Hepatocyte (in vitro differentiated cells): ENCODE measurements around the gene MRC1. TPM values are rescaled to one million over a fixed set of nuclear protein-coding genes. Genes with fewer than 3 reads are reported as not detected.

Experiments
- DNase-seq: peaks from one replicate; pipeline ENCODE4 v3.0.0-alpha.2; 2016; ENCODE audit warnings: low spot score
- H2AFZ ChIP-seq: fragments of 200-600 bp; sonication (generic); 2 replicates; pipeline ENCODE4 v1.6.0; 2016; ENCODE audit warnings: antibody characterized with exemption, mild to moderate bottlenecking
- H3K27ac ChIP-seq: fragments of 200-600 bp; sonication (generic); 2 replicates; pipeline ENCODE4 v1.5.1; 2016; ENCODE audit warnings: mild to moderate bottlenecking
- H3K27me3 ChIP-seq: fragments of 200-600 bp; sonication (generic); 2 replicates; pipeline ENCODE4 v1.6.1; 2016
- H3K36me3 ChIP-seq: fragments of 200-600 bp; sonication (generic); replicated peaks from 2 replicates; pipeline ENCODE4 v1.5.1; 2016; ENCODE audit warnings: low read depth; ENCODE audit not compliant: insufficient read depth
- H3K4me1 ChIP-seq: fragments of 200-600 bp; sonication (generic); 2 replicates; pipeline ENCODE4 v1.5.1; 2016; ENCODE audit warnings: mild to moderate bottlenecking, moderate library complexity; ENCODE audit not compliant: insufficient read depth
- H3K4me2 ChIP-seq: fragments of 200-600 bp; sonication (generic); 2 replicates; pipeline ENCODE4 v1.6.0; 2016
- H3K4me3 ChIP-seq: fragments of 200-600 bp; sonication (generic); 2 replicates; pipeline ENCODE4 v1.5.1; 2016; ENCODE audit warnings: mild to moderate bottlenecking
- H3K79me2 ChIP-seq: fragments of 200-600 bp; sonication (generic); 2 replicates; pipeline ENCODE4 v1.6.0; 2017; ENCODE audit warnings: mild to moderate bottlenecking
- H3K9me2 ChIP-seq: fragments of 200-600 bp; sonication (generic); replicated peaks from 2 replicates; pipeline ENCODE4 v1.6.0; 2017; ENCODE audit warnings: mild to moderate bottlenecking; ENCODE audit not compliant: insufficient read depth
- H3K9me3 ChIP-seq: fragments of 200-600 bp; sonication (generic); 2 replicates; pipeline ENCODE4 v1.5.1; 2016; ENCODE audit warnings: low read depth, mild to moderate bottlenecking
- H4K20me1 ChIP-seq: fragments of 200-600 bp; sonication (generic); 2 replicates; pipeline ENCODE4 v1.6.0; 2016; ENCODE audit warnings: mild to moderate bottlenecking; ENCODE audit not compliant: insufficient read depth, poor library complexity, severe bottlenecking
- CTCF ChIP-seq: fragments of 200-600 bp; sonication (generic); IDR thresholded peaks from 2 replicates; pipeline ENCODE4 v1.5.1; 2016; ENCODE audit warnings: antibody characterized with exemption, mild to moderate bottlenecking; ENCODE audit not compliant: poor library complexity
- EZH2 ChIP-seq: fragments of 200-600 bp; sonication (generic); IDR thresholded peaks from 2 replicates; pipeline ENCODE4 v1.6.1; 2016; ENCODE audit warnings: antibody characterized with exemption, mild to moderate bottlenecking, borderline replicate concordance
- EZH2phosphoT487 ChIP-seq: fragments of 200-600 bp; sonication (generic); IDR thresholded peaks from one replicate; pipeline ENCODE4 v1.6.1; 2018; ENCODE audit warnings: antibody characterized with exemption, mild to moderate bottlenecking, low read depth, moderate library complexity; ENCODE audit not compliant: unreplicated experiment, severe bottlenecking
- WGBS: methylation state at CpG from one replicate; pipeline ENCODE4 v1.1.6; 2016; ENCODE audit warnings: low lambda C conversion rate; ENCODE audit errors: missing lambda C conversion rate; 5-methylcytosine and 5-hydroxymethylcytosine counted together
- polyA plus RNA-seq: library from polyadenylated mRNA; unstranded; fragments of >200 nt; fragmentation: Nextera tagmentation; extraction: Ambion mirVana; gene quantifications from 2 replicates; pipeline ENCODE4 v1.2.1, GENCODE V29; 2016
- total RNA-seq: library from RNA; depleted of rRNA; stranded (reverse); fragments of >200 nt; gene quantifications from 2 replicates; pipeline ENCODE4 v1.2.3, GENCODE V29; 2014

MRC1 gene
- total and polyA plus RNA-seq, 2 experiments from 2014 or later = 0.30 to 2.4 TPM

- Histone ChIP-seq H3K9me3 (no peaks in the 10 kb centered on the region), H3K79me2 (no peaks in the 10 kb centered on the region), H3K27me3 (no peaks in the 10 kb centered on the region), H3K4me3 (no peak overlapping the region), H2AFZ (no peak overlapping the region), H3K4me2 (no peak overlapping the region), H3K9me2 (no peaks in the 10 kb centered on the region), H4K20me1 (no peaks in the 10 kb centered on the region), H3K36me3 (no peaks in the 10 kb centered on the region), H3K4me1 (no peaks in the 10 kb centered on the region), H3K27ac (no peak overlapping the region)
- no peak for TF ChIP-seq CTCF
- 47% methylated on average over 1 of the region's 1 CpG for WGBS
- DNase-seq = no peak
Measured at GRCh38 chr10:17906002-17906401, 96.9 kb downstream of the MRC1 start.

- WGBS = 62% methylated on average over 4 of the region's 4 CpGs
- DNase-seq = no peak
- no peaks in the 10 kb centered on the region for H3K27me3 ChIP-seq
- H3K4me1 ChIP-seq = no peaks in the 10 kb centered on the region
- no peak overlapping the region for H2AFZ ChIP-seq
- H3K9me2 ChIP-seq = no peaks in the 10 kb centered on the region
- no peaks in the 10 kb centered on the region for H4K20me1 ChIP-seq
- no peak overlapping the region for H3K4me2 ChIP-seq
- H3K79me2 ChIP-seq = no peaks in the 10 kb centered on the region
- H3K36me3 ChIP-seq = no peaks in the 10 kb centered on the region
- no peaks in the 10 kb centered on the region for H3K9me3 ChIP-seq
- no peak overlapping the region for H3K27ac ChIP-seq
- TF ChIP-seq EZH2 (no peak), EZH2phosphoT487 (no peak), CTCF (no peak)
- H3K4me3 ChIP-seq = no peak overlapping the region
Measured at GRCh38 chr10:17907641-17908040, 98.5 kb downstream of the MRC1 start.

- Histone ChIP-seq H3K4me2 (no peak overlapping the region), H3K4me1 (no peaks in the 10 kb centered on the region), H3K27ac (no peak overlapping the region), H3K36me3 (no peaks in the 10 kb centered on the region), H3K79me2 (no peaks in the 10 kb centered on the region), H3K9me3 (no peaks in the 10 kb centered on the region), H3K9me2 (no peaks in the 10 kb centered on the region), H4K20me1 (no peaks in the 10 kb centered on the region), H2AFZ (no peak overlapping the region), H3K27me3 (no peaks in the 10 kb centered on the region), H3K4me3 (no peak overlapping the region)
- WGBS = 30% methylated on average over 12 of the region's 12 CpGs
- TF ChIP-seq CTCF (peak; percentile 66), EZH2 (no peak), EZH2phosphoT487 (no peak)
- DNase-seq = peak; percentile 72
Measured at GRCh38 chr10:17910125-17910789, 101.1 kb downstream of the MRC1 start.
